GM04503 (cell line): ENCODE results near the gene PPM1J.
"Not testable (repeated sequence)": the region's sequence is repeated elsewhere in the genome, so short reads cannot be mapped to it uniquely, and the experiment has no call there.

ENCODE experiments used
- DNase-seq: peaks from one replicate; pipeline ENCODE4 v3.0.0-alpha.2; 2012; ENCODE audit warnings: low read depth

Gene PPM1J

GRCh38 chr1:112715264-112716053 lies at the start of gene PPM1J:
Gene PPM1J, minus strand, starts transcription at chr1:112715332. Its CDS starts 31 bp downstream, at chr1:112715301.
- DNase-seq = no peak

- peak; percentile 19 for DNase-seq
These were observed 47.7 kb upstream of the PPM1J start for GRCh38 chr1:112762541-112763500.

- DNase-seq = no peak
These were observed 46.8 kb upstream of the PPM1J start for GRCh38 chr1:112761714-112762480.

GRCh38 chr1:112759228-112759627 lies 44.1 kb upstream of the PPM1J start:
- DNase-seq = no peak

GRCh38 chr1:112754116-112754628 lies 39.0 kb upstream of the PPM1J start:
- DNase-seq = no peak

- DNase-seq = no peak
These were observed 33.3 kb upstream of the PPM1J start for GRCh38 chr1:112748396-112748795.

GRCh38 chr1:112744009-112744578 lies 29.0 kb upstream of the PPM1J start:
- DNase-seq = no peak

- DNase-seq = no peak
These were observed 28.3 kb upstream of the PPM1J start for GRCh38 chr1:112743174-112744008.

GRCh38 chr1:112737573-112737972 lies 22.4 kb upstream of the PPM1J start:
- no peak for DNase-seq

GRCh38 chr1:112735752-112736151 lies 20.6 kb upstream of the PPM1J start:
- DNase-seq = peak; percentile 61

- no peak for DNase-seq
These were observed 16.3 kb upstream of the PPM1J start for GRCh38 chr1:112731451-112731850.

- no peak for DNase-seq
These were observed 14.8 kb upstream of the PPM1J start for GRCh38 chr1:112729909-112730308.

GRCh38 chr1:112729011-112729410 lies 13.9 kb upstream of the PPM1J start:
- not testable (repeated sequence) for DNase-seq

GRCh38 chr1:112728306-112728971 lies 13.3 kb upstream of the PPM1J start:
- not testable (repeated sequence) for DNase-seq

GRCh38 chr1:112727716-112728115 lies 12.6 kb upstream of the PPM1J start:
- no peak for DNase-seq

- not testable (repeated sequence) for DNase-seq
These were observed 9.1 kb upstream of the PPM1J start for GRCh38 chr1:112724240-112724639.

GRCh38 chr1:112723511-112723839 lies 8.3 kb upstream of the PPM1J start:
- no peak for DNase-seq

GRCh38 chr1:112722601-112723510 lies 7.7 kb upstream of the PPM1J start:
- DNase-seq = no peak

GRCh38 chr1:112721966-112722524 lies 6.9 kb upstream of the PPM1J start:
- DNase-seq = no peak
